H1 (cell line): ENCODE data around the gene ACP4. TPM values are rescaled to one million over a fixed set of nuclear protein-coding genes. Genes with fewer than 3 reads are reported as not detected.

Source experiments
- CTCF ChIA-PET: fragments of 300-600 bp; sonication (Branson Sonifier 250); formaldehyde crosslinking; loops from one replicate; lab custom pipeline; 2021; ENCODE audit not compliant: partially characterized antibody; lab: Charles Lee
- POLR2A ChIA-PET: fragments of 300-600 bp; sonication (Branson Sonifier 250); formaldehyde crosslinking; loops from one replicate; lab custom pipeline; 2021; ENCODE audit warnings: inconsistent platforms; ENCODE audit not compliant: partially characterized antibody; lab: Charles Lee
- DNase-seq, 2 experiments: peaks; one replicate each; pipeline versions ENCODE4 v3.0.0 to v3.0.0-alpha.2; 2010 to 2022; ENCODE audit warnings: low spot score in 2 of 2, low read depth in 1 of 2, mixed read lengths in 1 of 2
- FAIRE-seq: peaks from 2 replicates; lab custom pipeline; 2011; peaks lifted over from hg19 to GRCh38; lab: Jason Lieb, UNC
- H2AFZ ChIP-seq: 2 replicates; pipeline ENCODE4 v1.8.1; 2012; ENCODE audit warnings: low read length, inconsistent platforms
- H2AK5ac ChIP-seq: 2 replicates; pipeline ENCODE4 v1.6.1; 2013; ENCODE audit warnings: low read depth, low read length
- H2BK120ac ChIP-seq: replicated peaks from 2 replicates; pipeline ENCODE3; 2013; ENCODE audit warnings: low read depth, low read length, inconsistent platforms
- H2BK12ac ChIP-seq: 2 replicates; pipeline ENCODE4 v1.6.1; 2013; ENCODE audit warnings: low read depth, low read length
- H2BK15ac ChIP-seq: 2 replicates; pipeline ENCODE4 v1.6.1; 2013; ENCODE audit warnings: low read length
- H2BK20ac ChIP-seq: 2 replicates; pipeline ENCODE4 v1.6.1; 2013; ENCODE audit warnings: low read length
- H2BK5ac ChIP-seq: 2 replicates; pipeline ENCODE4 v1.6.1; 2013; ENCODE audit warnings: low read depth, low read length
- H3K14ac ChIP-seq: 2 replicates; pipeline ENCODE4 v1.6.1; 2013; ENCODE audit warnings: inconsistent platforms; ENCODE audit not compliant: insufficient read length
- H3K18ac ChIP-seq: 2 replicates; pipeline ENCODE4 v1.6.1; 2013; ENCODE audit warnings: low read length; ENCODE audit errors: extremely low read depth
- H3K23ac ChIP-seq: 2 replicates; pipeline ENCODE4 v1.6.1; 2013; ENCODE audit warnings: inconsistent platforms; ENCODE audit not compliant: insufficient read length
- H3K23me2 ChIP-seq: 2 replicates; pipeline ENCODE4 v1.6.1; 2013; ENCODE audit warnings: low read depth, low read length
- H3K27ac ChIP-seq: 2 replicates; pipeline ENCODE4 v1.6.1; 2011; ENCODE audit warnings: low read depth, low read length, inconsistent platforms
- H3K27me3 ChIP-seq, 4 experiments: replicated peaks in 1 of 4; 1 replicate in 1 of 4; 2 replicates in 3 of 4; pipeline versions ENCODE4 v1.6.1 to v1.8.1; 2011 to 2013; ENCODE audit warnings: low read length in 3 of 4, mild to moderate bottlenecking in 3 of 4, inconsistent platforms in 2 of 4, mixed read lengths in 2 of 4, moderate library complexity in 1 of 4; ENCODE audit not compliant: control insufficient read depth in 3 of 4, insufficient read depth in 3 of 4; ENCODE audit errors: extremely low read depth in 1 of 4
- H3K36me3 ChIP-seq, 4 experiments: 2 replicates each; pipeline versions ENCODE4 v1.6.1 to v1.8.1; 2011 to 2013; ENCODE audit warnings: mild to moderate bottlenecking in 4 of 4, low read length in 3 of 4, moderate library complexity in 2 of 4, control low read depth in 1 of 4, inconsistent platforms in 1 of 4; ENCODE audit not compliant: insufficient read depth in 4 of 4, control insufficient read depth in 2 of 4
- H3K4ac ChIP-seq: replicated peaks from 2 replicates; pipeline ENCODE3; 2013; ENCODE audit warnings: low read length, low read depth, mixed read lengths, inconsistent platforms; ENCODE audit not compliant: insufficient read length
- H3K4me1 ChIP-seq, 4 experiments: replicated peaks in 1 of 4; 1 replicate in 1 of 4; 2 replicates in 3 of 4; pipeline versions ENCODE4 v1.6.1 to v1.8.1; 2011 to 2013; ENCODE audit warnings: low read length in 3 of 4, inconsistent platforms in 2 of 4, mixed read lengths in 1 of 4; ENCODE audit not compliant: insufficient read depth in 4 of 4, control insufficient read depth in 3 of 4
- H3K4me2 ChIP-seq, 2 experiments: 2 replicates each; pipeline versions ENCODE4 v1.6.1 to v1.8.1; 2011 to 2013; ENCODE audit warnings: low read depth in 2 of 2, low read length in 2 of 2, control low read depth in 1 of 2, inconsistent platforms in 1 of 2, mild to moderate bottlenecking in 1 of 2; ENCODE audit not compliant: insufficient read depth in 1 of 2
- H3K4me3 ChIP-seq, 4 experiments: fragments of 200-600, 300-600 bp in 1 of 4; sonication (generic), shearing (Covaris generic), sonication (Bioruptor Twin) in 1 of 4; 2 replicates each; pipeline versions ENCODE4 v1.5.1 to v1.8.1; 2011 to 2016; ENCODE audit warnings: low read length in 4 of 4, low read depth in 3 of 4, control low read depth in 2 of 4, inconsistent platforms in 2 of 4, mild to moderate bottlenecking in 2 of 4, mixed read lengths in 1 of 4, moderate library complexity in 1 of 4; ENCODE audit not compliant: insufficient read depth in 2 of 4; ENCODE audit errors: extremely low read depth in 1 of 4
- H3K56ac ChIP-seq: replicated peaks from 2 replicates; pipeline ENCODE3; 2013; ENCODE audit warnings: low read depth, mild to moderate bottlenecking, mixed read lengths, low read length, inconsistent platforms; ENCODE audit not compliant: insufficient read length
- H3K79me1 ChIP-seq: 2 replicates; pipeline ENCODE4 v1.6.1; 2013; ENCODE audit warnings: low read depth, low read length, control low read depth
- H3K79me2 ChIP-seq, 2 experiments: 2 replicates each; pipeline versions ENCODE4 v1.6.1 to v1.8.1; 2012 to 2013; ENCODE audit warnings: low read length in 2 of 2, mild to moderate bottlenecking in 2 of 2, inconsistent platforms in 1 of 2; ENCODE audit not compliant: insufficient read depth in 2 of 2, control insufficient read depth in 1 of 2
- H3K9ac ChIP-seq, 4 experiments: replicated peaks in 1 of 4; 1 replicate in 1 of 4; 2 replicates in 3 of 4; pipeline versions ENCODE4 v1.6.1 to v1.8.1; 2011 to 2013; ENCODE audit warnings: low read depth in 3 of 4, low read length in 3 of 4, control low read depth in 2 of 4, mild to moderate bottlenecking in 2 of 4, moderate library complexity in 2 of 4, inconsistent platforms in 1 of 4; ENCODE audit errors: extremely low read depth in 1 of 4
- H3K9me3 ChIP-seq, 2 experiments: 2 replicates each; pipeline versions ENCODE4 v1.6.1 to v1.8.1; 2012 to 2013; ENCODE audit warnings: mild to moderate bottlenecking in 2 of 2, moderate library complexity in 2 of 2, control low read depth in 1 of 2, inconsistent platforms in 1 of 2, low read depth in 1 of 2, low read length in 1 of 2, mixed read lengths in 1 of 2; ENCODE audit not compliant: insufficient read depth in 2 of 2
- H4K20me1 ChIP-seq, 2 experiments: replicated peaks in 1 of 2; 2 replicates each; pipeline versions ENCODE3 to v1.8.1; 2011 to 2013; ENCODE audit warnings: inconsistent platforms in 2 of 2, low read length in 2 of 2, mild to moderate bottlenecking in 1 of 2; ENCODE audit not compliant: insufficient read depth in 2 of 2, control insufficient read depth in 1 of 2
- H4K5ac ChIP-seq: 2 replicates; pipeline ENCODE4 v1.6.1; 2013; ENCODE audit warnings: low read length, low read depth, mixed read lengths, inconsistent platforms; ENCODE audit not compliant: insufficient read length
- H4K8ac ChIP-seq: 2 replicates; pipeline ENCODE4 v1.8.0; 2013; ENCODE audit warnings: mild to moderate bottlenecking, moderate library complexity, low read length, inconsistent platforms; ENCODE audit not compliant: insufficient read depth; ENCODE audit errors: extremely low read depth
- H4K91ac ChIP-seq: replicated peaks from 2 replicates; pipeline ENCODE3; 2013; ENCODE audit warnings: low read length, mixed read lengths, inconsistent platforms; ENCODE audit not compliant: insufficient read length
- BCL11A ChIP-seq, 2 experiments: IDR thresholded peaks; one replicate each; pipeline ENCODE4 v1.6.1; 2011; ENCODE audit warnings: low read depth in 2 of 2, low read length in 2 of 2, mild to moderate bottlenecking in 2 of 2
- CBX8 ChIP-seq: fragments of 300-800, 300-1000 bp; sonication (generic); IDR thresholded peaks from 2 replicates; pipeline ENCODE4 v1.7.1; 2016; ENCODE audit warnings: low read depth, low read length, borderline replicate concordance
- CHD2 ChIP-seq: IDR thresholded peaks from 2 replicates; pipeline ENCODE4 v1.6.1; 2012; ENCODE audit warnings: low read length, improper control_type of control experiment
- EGR1 ChIP-seq: IDR thresholded peaks from 2 replicates; pipeline ENCODE4 v1.6.1; 2011; ENCODE audit warnings: low read depth, low read length, borderline replicate concordance
- EZH2 ChIP-seq: fragments of 200-600 bp; sonication (generic); IDR thresholded peaks from 2 replicates; pipeline ENCODE4 v1.7.1; 2012; ENCODE audit warnings: low read depth, mild to moderate bottlenecking, moderate library complexity, low read length, inconsistent platforms; ENCODE audit not compliant: severe bottlenecking
- GTF2F1 ChIP-seq: IDR thresholded peaks from 2 replicates; pipeline ENCODE4 v1.6.1; 2012; ENCODE audit warnings: low read depth, low read length, improper control_type of control experiment, borderline replicate concordance
- RNF2 ChIP-seq: fragments of 200-900, 300-1000 bp; sonication (generic); IDR thresholded peaks from 2 replicates; pipeline ENCODE4 v1.7.1; 2016; ENCODE audit warnings: borderline replicate concordance, low read depth, mild to moderate bottlenecking, antibody characterized with exemption, low read length; ENCODE audit not compliant: poor library complexity, severe bottlenecking; ENCODE audit errors: missing control alignments
- RXRA ChIP-seq: IDR thresholded peaks from 2 replicates; pipeline ENCODE4 v1.6.1; 2011; ENCODE audit warnings: low read depth, mild to moderate bottlenecking, low read length, moderate library complexity; ENCODE audit not compliant: insufficient read depth
- SIN3A ChIP-seq, 2 experiments: IDR thresholded peaks in 1 of 2; conservative IDR thresholded peaks in 1 of 2; 2 replicates each; pipeline ENCODE4 v1.6.1; 2011 to 2012; ENCODE audit warnings: low read length in 2 of 2, improper control_type of control experiment in 1 of 2, low read depth in 1 of 2, mild to moderate bottlenecking in 1 of 2
- SP2 ChIP-seq: IDR thresholded peaks from 2 replicates; pipeline ENCODE4 v1.6.1; 2012; ENCODE audit warnings: mild to moderate bottlenecking, low read length, inconsistent platforms
- TBP ChIP-seq: IDR thresholded peaks from 2 replicates; pipeline ENCODE4 v1.6.1; 2011; ENCODE audit warnings: low read depth, low read length, improper control_type of control experiment
- TCF12 ChIP-seq: IDR thresholded peaks from 2 replicates; pipeline ENCODE4 v1.6.1; 2011; ENCODE audit warnings: low read depth, mild to moderate bottlenecking, low read length
- WGBS, 2 experiments: shearing (Covaris generic) in 1 of 2; methylation state at CpG; one replicate each; pipeline versions ENCODE4 v1.1.6 to v1.1.7; 2013 to 2015; ENCODE audit warnings: low lambda C conversion rate in 2 of 2, mixed read lengths in 2 of 2, inconsistent platforms in 1 of 2, low coverage in 1 of 2, missing lambda C conversion rate in 1 of 2; ENCODE audit not compliant: insufficient replicate concordance in 2 of 2, insufficient coverage in 1 of 2, insufficient read length in 1 of 2; ENCODE audit errors: extremely low coverage in 1 of 2, missing lambda C conversion rate in 1 of 2; 5-methylcytosine and 5-hydroxymethylcytosine counted together
- polyA plus RNA-seq, 7 experiments: library from polyadenylated mRNA; depleted of rRNA in 3 of 7; stranded (reverse) in 5 of 7; unstranded in 2 of 7; fragments of >200 nt in 5 of 7; fragments of 200-250 nt in 2 of 7; gene quantifications; 1 replicate in 5 of 7; 2 replicates in 1 of 7; 4 replicates in 1 of 7; pipeline versions ENCODE4 v1.2.1 to v1.2.3, GENCODE V29; 2011 to 2013; ENCODE audit warnings: missing spikeins in 2 of 7, mixed read lengths in 2 of 7
- total RNA-seq: library from RNA; stranded (reverse); fragmentation: NEBNext Ultra II Directional; extraction: Animal tissue kit (Norgen Biotek cat#: 25700); gene quantifications from 2 replicates; pipeline ENCODE4 v1.2.1, GENCODE V29; 2021

ACP4 gene
- total and polyA plus RNA-seq, 2 of the 8 experiments (the other 6 are each of a cell fraction or from before 2014, with no cell fraction given), result not detected

DNA sequence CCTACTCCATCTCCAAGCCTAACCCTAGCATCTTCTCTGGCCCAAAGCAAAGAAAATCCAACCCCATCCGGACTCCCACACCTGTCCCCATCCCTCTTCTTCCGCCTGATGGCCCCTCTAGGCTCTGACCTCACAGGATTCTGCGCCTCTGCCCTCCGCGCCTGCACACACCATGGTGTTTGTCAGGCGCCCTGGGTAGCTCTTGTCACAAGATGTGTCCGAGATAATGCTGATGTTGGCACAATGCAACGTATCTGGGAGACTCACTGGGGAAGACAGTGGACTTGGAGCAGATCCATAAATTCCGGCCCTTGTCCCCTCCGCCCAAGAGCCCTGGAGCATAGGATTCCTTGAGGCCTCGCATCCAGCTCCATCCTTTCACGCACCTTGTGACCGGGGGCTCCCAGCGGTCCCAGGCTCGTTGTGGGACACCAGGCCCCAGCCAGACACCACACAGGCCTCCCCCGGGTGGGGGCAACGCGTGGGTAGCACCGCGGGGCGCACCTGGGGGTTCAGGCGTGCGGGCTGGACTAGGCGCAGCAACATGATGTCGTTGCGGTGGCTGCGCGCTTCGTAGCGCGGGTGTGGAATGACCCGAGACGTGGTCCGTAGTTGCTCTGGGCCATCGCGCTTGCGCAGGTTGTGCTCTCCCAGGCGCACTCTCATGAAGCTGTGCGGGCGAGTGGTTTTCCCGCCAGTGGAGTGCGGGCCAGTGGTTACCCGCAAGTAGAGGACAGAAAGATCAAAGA, 36.5 kb downstream of the ACP4 start:
- no peak overlapping the region for H2BK20ac ChIP-seq
- no peaks in the 10 kb centered on the region for H3K79me1 ChIP-seq
- H4K5ac ChIP-seq, result no peak overlapping the region
- peaks cover 0 to 11% (median 9%) of the 10 kb centered on the region in 4 experiments; a peak in 5 of 7 replicates for H3K27me3 ChIP-seq
- DNase-seq (no peak), FAIRE-seq (no peak)
- peaks cover 0 to 3% (median 0%) of the 10 kb centered on the region in 4 experiments; a peak in 3 of 7 replicates for H3K4me1 ChIP-seq
- no peaks in the 10 kb centered on the region; a peak in 1 of 4 replicates for H3K9me3 ChIP-seq
- no peak overlapping the region for H3K4me3 ChIP-seq
- no peak overlapping the region for H2BK12ac ChIP-seq
- no peak overlapping the region for H3K23ac ChIP-seq
- H3K79me2 ChIP-seq, result no peaks in the 10 kb centered on the region
- H4K20me1 ChIP-seq, result no peaks in the 10 kb centered on the region
- peaks cover 5% of the 10 kb centered on the region; the same call in 1 of the 2 replicates for H3K23me2 ChIP-seq
- H3K36me3 ChIP-seq, result no peaks in the 10 kb centered on the region
- H3K9ac ChIP-seq, result no peak overlapping the region
- no peak overlapping the region for H2AK5ac ChIP-seq
- no peak overlapping the region for H2BK120ac ChIP-seq
- no peak overlapping the region for H3K14ac ChIP-seq
- H4K91ac ChIP-seq, result no peak overlapping the region
- no peak overlapping the region for H2AFZ ChIP-seq
- H3K4me2 ChIP-seq, result no peak overlapping the region
- no peak overlapping the region for H3K56ac ChIP-seq
- no peak overlapping the region for H3K18ac ChIP-seq
- H3K27ac ChIP-seq, result no peak overlapping the region
- ChIA-PET CTCF (interaction anchor here (0.6 to 0.8 kb wide), 2 partner anchors 95 to 183 kb away, joined by 3 read pairs; no protein-coding TSS in a partner anchor), POLR2A (interaction anchor here (0.6 to 1.6 kb wide), 3 partner anchors 22 to 29 kb away, joined by 3 to 7 read pairs (median 5); no protein-coding TSS in a partner anchor)
- WGBS, 2 experiments, result 91% methylated on average over 43 of the region's 43 CpGs; no CpG with 5 or more reads in 1 of the 2 experiments
- H3K4ac ChIP-seq, result no peak overlapping the region
- no peak overlapping the region for H2BK5ac ChIP-seq
- H2BK15ac ChIP-seq, result no peak overlapping the region
- peak overlapping the region; percentile 22; the same call in 1 of the 2 replicates for H4K8ac ChIP-seq
- TF ChIP-seq GTF2F1 (no peak), EZH2 (no peak), CHD2 (no peak), TBP (no peak), TCF12 (no peak), SIN3A (conservative IDR thresholded peaks at IDR 0.05 in 1 of 2, IDR thresholded peaks at IDR 0.05 in 1 of 2; ENCODE audit: low read depth in 1 of 2, low read length in 2 of 2) (no peak), CBX8 (no peak), RNF2 (no peak), RXRA (no peak), EGR1 (no peak), SP2 (no peak), BCL11A (IDR thresholded peaks at IDR 0.05; ENCODE audit: low read depth in 2 of 2, low read length in 2 of 2) (no peak)
